Smooth muscle cell (in vitro differentiated cells): ENCODE data around the gene SOS1. TPM values are rescaled to one million over a fixed set of nuclear protein-coding genes. Genes with fewer than 3 reads are reported as not detected.

Experiments used
- DNase-seq: peaks from one replicate; lab custom pipeline; 2025; ENCODE audit not compliant: unreplicated experiment; lab: John Stamatoyannopoulos, UW
- H2AFZ ChIP-seq: fragments of 200-600 bp; sonication (generic); 2 replicates; pipeline ENCODE4 v1.6.0; 2016; ENCODE audit warnings: antibody characterized with exemption, low read depth, mild to moderate bottlenecking
- H3F3A ChIP-seq: fragments of 200-600 bp; sonication (generic); 2 replicates; pipeline ENCODE4 v1.6.0; 2017; ENCODE audit warnings: antibody characterized with exemption, low read depth
- H3K27ac ChIP-seq: fragments of 200-600 bp; sonication (generic); 2 replicates; pipeline ENCODE4 v1.5.1; 2016; ENCODE audit warnings: low read depth, mild to moderate bottlenecking
- H3K27me3 ChIP-seq: fragments of 200-600 bp; sonication (generic); 2 replicates; pipeline ENCODE4 v1.6.1; 2016; ENCODE audit warnings: low read depth, mild to moderate bottlenecking
- H3K36me3 ChIP-seq: fragments of 200-600 bp; sonication (generic); 2 replicates; pipeline ENCODE4 v1.5.1; 2016; ENCODE audit warnings: low read depth
- H3K4me1 ChIP-seq: fragments of 200-600 bp; sonication (generic); 2 replicates; pipeline ENCODE4 v1.5.1; 2016; ENCODE audit warnings: low read depth
- H3K4me2 ChIP-seq: fragments of 200-600 bp; sonication (generic); 2 replicates; pipeline ENCODE4 v1.6.0; 2016; ENCODE audit warnings: mild to moderate bottlenecking
- H3K4me3 ChIP-seq: fragments of 200-600 bp; sonication (generic); 2 replicates; pipeline ENCODE4 v1.5.1; 2016; ENCODE audit warnings: mild to moderate bottlenecking
- H3K79me2 ChIP-seq: fragments of 200-600 bp; sonication (generic); 2 replicates; pipeline ENCODE4 v1.6.0; 2016; ENCODE audit warnings: low read depth, mild to moderate bottlenecking
- H3K9ac ChIP-seq: fragments of 200-600 bp; sonication (generic); 2 replicates; pipeline ENCODE4 v1.6.0; 2016; ENCODE audit warnings: low read depth
- H3K9me3 ChIP-seq: fragments of 200-600 bp; sonication (generic); replicated peaks from 2 replicates; pipeline ENCODE4 v1.5.1; 2016; ENCODE audit warnings: low read depth
- H4K20me1 ChIP-seq: fragments of 200-600 bp; sonication (generic); 2 replicates; pipeline ENCODE4 v1.6.0; 2016; ENCODE audit warnings: low read depth
- WGBS: methylation state at CpG from one replicate; pipeline ENCODE4 v1.1.7; 2016; ENCODE audit warnings: low lambda C conversion rate; 5-methylcytosine and 5-hydroxymethylcytosine counted together
- polyA plus RNA-seq: library from polyadenylated mRNA; unstranded; fragments of >200 nt; fragmentation: Nextera tagmentation; extraction: Ambion mirVana; gene quantifications from 2 replicates; pipeline ENCODE4 v1.2.1, GENCODE V29; 2016
- total RNA-seq: library from RNA; depleted of rRNA; stranded (reverse); fragments of >200 nt; gene quantifications from 2 replicates; pipeline ENCODE4 v1.2.3, GENCODE V29; 2014
- TF ChIP-seq, protein P1 (sequence below): fragments of 200-600 bp; sonication (generic); IDR thresholded peaks from 2 replicates; pipeline ENCODE4 v1.5.1; 2017; ENCODE audit warnings: borderline replicate concordance, mild to moderate bottlenecking, antibody characterized with exemption; ENCODE audit not compliant: insufficient read depth, poor library complexity, severe bottlenecking

Gene SOS1
- total and polyA plus RNA-seq, 2 experiments from 2014 or later, result 8.4 to 34.0 TPM

DNA sequence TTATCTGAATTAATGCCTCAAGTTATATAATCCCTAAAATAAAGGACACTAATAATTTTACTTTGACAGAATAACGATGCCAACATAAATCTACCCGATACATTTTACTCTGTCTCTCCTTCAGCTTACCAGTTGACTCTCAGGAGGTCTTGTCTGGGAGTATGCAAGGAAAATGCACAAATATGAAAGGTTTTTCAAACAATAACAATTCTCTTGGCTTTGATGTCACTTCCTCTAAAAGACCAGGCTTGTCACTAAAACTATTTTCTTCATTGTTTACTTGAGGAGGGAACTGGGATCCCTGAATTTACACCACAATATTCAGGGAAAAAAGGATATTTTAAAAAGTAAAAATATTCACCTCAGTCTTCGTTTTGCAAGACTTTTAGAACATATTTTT is 97.2 kb downstream of the SOS1 start:
- H3K9me3 ChIP-seq, result no peaks in the 10 kb centered on the region
- 96% methylated on average over 3 of the region's 3 CpGs for WGBS
- no peaks in the 10 kb centered on the region for H3K27me3 ChIP-seq
- H3K9ac ChIP-seq, result no peak overlapping the region
- H4K20me1 ChIP-seq, result no peaks in the 10 kb centered on the region
- H3K4me1 ChIP-seq, result no peaks in the 10 kb centered on the region
- no peak overlapping the region for H3K4me2 ChIP-seq
- H2AFZ ChIP-seq, result no peak overlapping the region
- no peak for DNase-seq
- TF ChIP-seq, protein P1, sequence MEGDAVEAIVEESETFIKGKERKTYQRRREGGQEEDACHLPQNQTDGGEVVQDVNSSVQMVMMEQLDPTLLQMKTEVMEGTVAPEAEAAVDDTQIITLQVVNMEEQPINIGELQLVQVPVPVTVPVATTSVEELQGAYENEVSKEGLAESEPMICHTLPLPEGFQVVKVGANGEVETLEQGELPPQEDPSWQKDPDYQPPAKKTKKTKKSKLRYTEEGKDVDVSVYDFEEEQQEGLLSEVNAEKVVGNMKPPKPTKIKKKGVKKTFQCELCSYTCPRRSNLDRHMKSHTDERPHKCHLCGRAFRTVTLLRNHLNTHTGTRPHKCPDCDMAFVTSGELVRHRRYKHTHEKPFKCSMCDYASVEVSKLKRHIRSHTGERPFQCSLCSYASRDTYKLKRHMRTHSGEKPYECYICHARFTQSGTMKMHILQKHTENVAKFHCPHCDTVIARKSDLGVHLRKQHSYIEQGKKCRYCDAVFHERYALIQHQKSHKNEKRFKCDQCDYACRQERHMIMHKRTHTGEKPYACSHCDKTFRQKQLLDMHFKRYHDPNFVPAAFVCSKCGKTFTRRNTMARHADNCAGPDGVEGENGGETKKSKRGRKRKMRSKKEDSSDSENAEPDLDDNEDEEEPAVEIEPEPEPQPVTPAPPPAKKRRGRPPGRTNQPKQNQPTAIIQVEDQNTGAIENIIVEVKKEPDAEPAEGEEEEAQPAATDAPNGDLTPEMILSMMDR, result no peak
- H3K36me3 ChIP-seq, result peaks cover 5% of the 10 kb centered on the region
- H3F3A ChIP-seq, result no peaks in the 10 kb centered on the region
- H3K79me2 ChIP-seq, result no peaks in the 10 kb centered on the region
- H3K4me3 ChIP-seq, result no peak overlapping the region
- H3K27ac ChIP-seq, result no peak overlapping the region

GRCh38 chr2:39022642-39023235 is 98.1 kb downstream of the SOS1 start:
- no peak overlapping the region for H3K9ac ChIP-seq
- no peaks in the 10 kb centered on the region for H4K20me1 ChIP-seq
- DNase-seq, result no peak
- WGBS, result 91% methylated on average over 6 of the region's 6 CpGs
- H3K4me2 ChIP-seq, result no peak overlapping the region
- H3K9me3 ChIP-seq, result no peaks in the 10 kb centered on the region
- peaks cover 5% of the 10 kb centered on the region for H3K36me3 ChIP-seq
- no peak overlapping the region for H3K27ac ChIP-seq
- H3K27me3 ChIP-seq, result no peaks in the 10 kb centered on the region
- no peaks in the 10 kb centered on the region for H3K79me2 ChIP-seq
- H3K4me3 ChIP-seq, result no peak overlapping the region
- no peaks in the 10 kb centered on the region for H3F3A ChIP-seq
- H3K4me1 ChIP-seq, result no peaks in the 10 kb centered on the region
- H2AFZ ChIP-seq, result no peak overlapping the region
- TF ChIP-seq, protein P1, result no peak

- Histone ChIP-seq H3K4me1 (no peaks in the 10 kb centered on the region), H3K4me3 (no peak overlapping the region), H3K36me3 (peaks cover 5% of the 10 kb centered on the region), H2AFZ (no peak overlapping the region), H4K20me1 (no peaks in the 10 kb centered on the region), H3K9me3 (no peaks in the 10 kb centered on the region), H3K79me2 (no peaks in the 10 kb centered on the region), H3K27me3 (no peaks in the 10 kb centered on the region), H3F3A (no peaks in the 10 kb centered on the region), H3K4me2 (no peak overlapping the region), H3K9ac (no peak overlapping the region), H3K27ac (no peak overlapping the region)
- DNase-seq, result no peak
- TF ChIP-seq, protein P1, result no peak
Measured at GRCh38 chr2:39020383-39020782, 100.5 kb downstream of the SOS1 start.

GRCh38 chr2:39018638-39019037 is 102.2 kb downstream of the SOS1 start:
- no peak for DNase-seq
- Histone ChIP-seq H3K79me2 (no peaks in the 10 kb centered on the region), H3K27me3 (no peaks in the 10 kb centered on the region), H3K36me3 (peaks cover 5% of the 10 kb centered on the region), H3K4me2 (no peak overlapping the region), H3K9ac (no peak overlapping the region), H3K27ac (no peak overlapping the region), H3K9me3 (no peaks in the 10 kb centered on the region), H3K4me3 (no peak overlapping the region), H3F3A (no peaks in the 10 kb centered on the region), H3K4me1 (no peaks in the 10 kb centered on the region), H4K20me1 (no peaks in the 10 kb centered on the region), H2AFZ (no peak overlapping the region)
- TF ChIP-seq, protein P1, result no peak
- 97% methylated on average over 4 of the region's 4 CpGs for WGBS
